OCI-LY7 (cell line): ENCODE data around the gene GCSAM. TPM values are rescaled to one million over a fixed set of nuclear protein-coding genes. Genes with fewer than 3 reads are reported as not detected.

Source experiments
- BruUV-seq: library from RNA; stranded (reverse); fragments of 400-500 nt; replicated peaks from 2 replicates; lab custom pipeline; 2021; lab: Mats Ljungman, UMichigan
- CTCF ChIA-PET: fragments of 300-600 bp; sonication (Branson Sonifier 250); formaldehyde crosslinking; loops from one replicate; lab custom pipeline; 2022; ENCODE audit warnings: antibody characterized with exemption; ENCODE audit not compliant: unreplicated experiment; lab: Charles Lee
- POLR2A ChIA-PET: fragments of 300-600 bp; sonication (Branson Sonifier 250); formaldehyde crosslinking; loops from one replicate; lab custom pipeline; 2022; ENCODE audit warnings: antibody characterized with exemption; lab: Charles Lee
- DNase-seq: peaks from one replicate; pipeline ENCODE4 v3.0.0-alpha.2; 2015; ENCODE audit warnings: low spot score
- H2AFZ ChIP-seq: fragments of 200-600 bp; sonication (generic), shearing (Covaris generic); 2 replicates; pipeline ENCODE4 v1.6.1; 2014; ENCODE audit warnings: mild to moderate bottlenecking, antibody characterized with exemption, low read length, moderate library complexity
- H3K27ac ChIP-seq: fragments of 200-600 bp; sonication (generic); 2 replicates; pipeline ENCODE4 v1.5.1; 2014; ENCODE audit warnings: mixed run types, low read depth, mild to moderate bottlenecking, moderate library complexity, low read length, inconsistent platforms; ENCODE audit not compliant: poor library complexity, severe bottlenecking
- H3K36me3 ChIP-seq: fragments of 200-600 bp; sonication (generic); 2 replicates; pipeline ENCODE4 v1.6.1; 2014; ENCODE audit warnings: mild to moderate bottlenecking, antibody characterized with exemption, low read length, moderate library complexity, mixed read lengths; ENCODE audit not compliant: insufficient read depth
- H3K4me1 ChIP-seq: fragments of 200-600 bp; sonication (generic); 2 replicates; pipeline ENCODE4 v1.5.1; 2014; ENCODE audit warnings: mild to moderate bottlenecking, low read length; ENCODE audit not compliant: insufficient read depth, poor library complexity, severe bottlenecking
- H3K4me2 ChIP-seq: fragments of 200-600 bp; sonication (generic); 2 replicates; pipeline ENCODE4 v1.6.1; 2014; ENCODE audit warnings: mild to moderate bottlenecking, low read length
- H3K4me3 ChIP-seq: fragments of 200-600 bp; sonication (generic); 2 replicates; pipeline ENCODE4 v1.5.1; 2014; ENCODE audit warnings: mild to moderate bottlenecking, low read depth, low read length; ENCODE audit not compliant: poor library complexity, severe bottlenecking
- H3K79me2 ChIP-seq: fragments of 200-600 bp; sonication (generic); 2 replicates; pipeline ENCODE4 v1.6.1; 2016; ENCODE audit warnings: low read depth, mild to moderate bottlenecking, low read length, moderate library complexity, mixed read lengths; ENCODE audit not compliant: insufficient read depth
- H3K9me2 ChIP-seq: fragments of 200-600 bp; sonication (generic); 2 replicates; pipeline ENCODE4 v1.6.1; 2016; ENCODE audit warnings: mild to moderate bottlenecking, low read length, mixed read lengths; ENCODE audit not compliant: insufficient read depth
- H3K9me3 ChIP-seq: fragments of 200-600 bp; sonication (generic); 2 replicates; pipeline ENCODE4 v1.6.1; 2014; ENCODE audit warnings: mild to moderate bottlenecking, mixed run types, low read length, mixed read lengths
- H4K20me1 ChIP-seq: fragments of 200-600 bp; sonication (generic); 2 replicates; pipeline ENCODE4 v1.6.1; 2014; ENCODE audit warnings: mild to moderate bottlenecking, antibody characterized with exemption, low read length, moderate library complexity, mixed read lengths; ENCODE audit not compliant: insufficient read depth
- EZH2phosphoT487 ChIP-seq: fragments of 200-600 bp; sonication (generic); IDR thresholded peaks from 2 replicates; pipeline ENCODE4 v1.6.1; 2018; ENCODE audit warnings: low read depth, borderline replicate concordance, mild to moderate bottlenecking, mixed run types, antibody characterized with exemption, low read length, moderate library complexity, mixed read lengths
- intact Hi-C: fragments of 100-400 bp; cut with micrococcal nuclease; formaldehyde crosslinking; loops from one replicate; pipeline ENCODE4 v1.10.0; 2022; ENCODE audit not compliant: unreplicated experiment
- total RNA-seq, 2 experiments: library from RNA; depleted of rRNA in 1 of 2; stranded (reverse); fragments of >200 nt in 1 of 2; shearing (Covaris generic) in 1 of 2; gene quantifications; 2 replicates each; pipeline ENCODE4 v1.2.3, GENCODE V29; 2014 to 2022
- TF ChIP-seq, protein P1 (sequence below): fragments of 200-600 bp; sonication (generic); conservative IDR thresholded peaks from 2 replicates; pipeline ENCODE4 v1.5.1; 2014; ENCODE audit warnings: mild to moderate bottlenecking, antibody characterized with exemption, low read length, moderate library complexity, mixed read lengths

The GCSAM gene
- total RNA-seq, 2 experiments from 2014 or later = 193 to 195 TPM

DNA sequence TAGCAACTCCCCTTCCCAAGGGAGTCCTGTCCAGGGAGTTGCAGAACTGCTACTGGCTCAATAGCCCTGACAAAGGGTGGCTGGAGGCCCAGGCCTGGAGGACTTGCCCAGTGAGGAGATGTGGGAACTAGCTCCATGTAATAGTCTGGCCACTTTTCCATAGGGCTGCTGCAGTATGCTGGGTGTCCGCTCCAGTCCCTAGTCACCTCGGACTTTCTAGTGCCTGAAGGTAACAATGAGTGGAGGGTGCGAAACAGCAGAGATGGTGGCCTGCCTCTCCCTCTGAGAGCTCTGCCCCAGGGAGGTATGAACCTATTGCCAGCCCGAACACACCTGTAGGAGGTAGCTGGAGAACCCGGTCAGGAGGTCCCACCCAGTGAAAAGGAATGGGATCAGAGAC lies 42.0 kb upstream of the GCSAM start:
- intact Hi-C loops = no loop called here
- TF ChIP-seq, protein P1, sequence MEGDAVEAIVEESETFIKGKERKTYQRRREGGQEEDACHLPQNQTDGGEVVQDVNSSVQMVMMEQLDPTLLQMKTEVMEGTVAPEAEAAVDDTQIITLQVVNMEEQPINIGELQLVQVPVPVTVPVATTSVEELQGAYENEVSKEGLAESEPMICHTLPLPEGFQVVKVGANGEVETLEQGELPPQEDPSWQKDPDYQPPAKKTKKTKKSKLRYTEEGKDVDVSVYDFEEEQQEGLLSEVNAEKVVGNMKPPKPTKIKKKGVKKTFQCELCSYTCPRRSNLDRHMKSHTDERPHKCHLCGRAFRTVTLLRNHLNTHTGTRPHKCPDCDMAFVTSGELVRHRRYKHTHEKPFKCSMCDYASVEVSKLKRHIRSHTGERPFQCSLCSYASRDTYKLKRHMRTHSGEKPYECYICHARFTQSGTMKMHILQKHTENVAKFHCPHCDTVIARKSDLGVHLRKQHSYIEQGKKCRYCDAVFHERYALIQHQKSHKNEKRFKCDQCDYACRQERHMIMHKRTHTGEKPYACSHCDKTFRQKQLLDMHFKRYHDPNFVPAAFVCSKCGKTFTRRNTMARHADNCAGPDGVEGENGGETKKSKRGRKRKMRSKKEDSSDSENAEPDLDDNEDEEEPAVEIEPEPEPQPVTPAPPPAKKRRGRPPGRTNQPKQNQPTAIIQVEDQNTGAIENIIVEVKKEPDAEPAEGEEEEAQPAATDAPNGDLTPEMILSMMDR = no peak
- no peak for TF ChIP-seq EZH2phosphoT487
- no peaks in the 10 kb centered on the region for H4K20me1 ChIP-seq
- H3K4me3 ChIP-seq = no peak overlapping the region
- ChIA-PET POLR2A (no interaction called here), CTCF (no interaction called here)
- no peaks in the 10 kb centered on the region for H3K79me2 ChIP-seq
- H3K9me2 ChIP-seq = no peaks in the 10 kb centered on the region
- H3K4me2 ChIP-seq = no peak overlapping the region
- no peaks in the 10 kb centered on the region for H3K9me3 ChIP-seq
- H3K27ac ChIP-seq = no peak overlapping the region
- no peaks in the 10 kb centered on the region for H3K4me1 ChIP-seq
- BruUV-seq = no TSS peak
- H2AFZ ChIP-seq = no peak overlapping the region
- no peak for DNase-seq
- H3K36me3 ChIP-seq = no peaks in the 10 kb centered on the region

DNA sequence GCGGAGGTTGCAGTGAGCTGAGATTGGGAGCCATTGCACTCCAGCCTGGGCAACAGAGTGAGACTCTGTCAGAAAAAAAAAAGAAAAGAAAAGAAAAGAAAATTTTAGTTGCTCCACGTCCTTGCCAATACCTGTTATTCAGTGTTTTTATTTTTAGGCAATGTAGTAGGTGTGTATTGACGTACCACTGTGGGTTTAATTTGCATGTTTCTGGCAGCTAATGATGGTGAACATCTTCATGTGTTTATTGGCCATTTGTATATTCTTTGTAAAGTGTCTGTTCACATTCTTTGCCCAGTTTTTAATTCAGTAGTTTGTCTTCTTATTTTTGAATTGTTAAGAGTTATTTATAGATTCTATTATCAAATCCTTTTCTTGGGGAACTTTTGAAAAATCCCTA lies 38.1 kb upstream of the GCSAM start:
- no peak overlapping the region for H3K27ac ChIP-seq
- H3K4me2 ChIP-seq = no peak overlapping the region
- no peak overlapping the region for H3K4me3 ChIP-seq
- H3K79me2 ChIP-seq = no peaks in the 10 kb centered on the region
- TF ChIP-seq EZH2phosphoT487 = no peak
- TF ChIP-seq, protein P1 = no peak
- peaks cover 11% of the 10 kb centered on the region for H3K4me1 ChIP-seq
- H2AFZ ChIP-seq = no peak overlapping the region
- POLR2A ChIA-PET = interaction anchor here (0.6 kb wide), 2 partner anchors 25 to 57 kb away, joined by 3 to 5 read pairs; no protein-coding TSS in a partner anchor
- H4K20me1 ChIP-seq = no peaks in the 10 kb centered on the region
- no TSS peak for BruUV-seq
- CTCF ChIA-PET = no interaction called here
- DNase-seq = no peak
- intact Hi-C loops = no loop called here
- H3K9me2 ChIP-seq = no peaks in the 10 kb centered on the region
- H3K36me3 ChIP-seq = no peaks in the 10 kb centered on the region
- no peaks in the 10 kb centered on the region for H3K9me3 ChIP-seq

DNA sequence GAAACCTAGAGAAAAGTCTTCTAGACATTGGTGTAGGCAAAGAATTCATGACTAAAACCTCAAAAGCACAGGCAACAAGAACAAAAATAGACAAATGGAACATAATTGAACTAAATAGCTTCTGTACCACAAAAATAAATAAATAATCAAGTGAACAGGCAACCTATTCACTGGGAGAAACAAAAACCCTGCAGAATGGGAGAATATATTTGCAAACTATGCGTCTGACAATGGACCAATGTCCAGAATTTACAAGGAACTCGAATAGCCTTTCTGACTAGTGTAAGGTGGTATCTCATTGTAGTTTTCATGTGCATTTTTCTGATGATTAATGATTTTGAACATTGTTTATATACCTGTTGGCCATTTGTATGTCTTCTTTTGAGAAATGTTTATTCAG lies 37.0 kb upstream of the GCSAM start:
- TF ChIP-seq, protein P1 = no peak
- no peak for TF ChIP-seq EZH2phosphoT487
- intact Hi-C loops = no loop called here
- CTCF ChIA-PET = no interaction called here
- Histone ChIP-seq H3K4me2 (no peak overlapping the region), H3K4me3 (no peak overlapping the region), H3K9me3 (no peaks in the 10 kb centered on the region), H4K20me1 (no peaks in the 10 kb centered on the region), H2AFZ (no peak overlapping the region), H3K36me3 (no peaks in the 10 kb centered on the region), H3K79me2 (no peaks in the 10 kb centered on the region), H3K4me1 (peaks cover 11% of the 10 kb centered on the region), H3K27ac (no peak overlapping the region), H3K9me2 (no peaks in the 10 kb centered on the region)
- DNase-seq = no peak
- POLR2A ChIA-PET = no interaction called here
- no TSS peak for BruUV-seq
